OCI-LY7 (cell line): ENCODE results near the gene XRCC4.

Experiments used
- EZH2phosphoT487 ChIP-seq: fragments of 200-600 bp; sonication (generic); IDR thresholded peaks from 2 replicates; pipeline ENCODE4 v1.6.1; 2018; ENCODE audit warnings: low read depth, borderline replicate concordance, mild to moderate bottlenecking, mixed run types, antibody characterized with exemption, low read length, moderate library complexity, mixed read lengths
- TF ChIP-seq, protein P1 (sequence below): fragments of 200-600 bp; sonication (generic); conservative IDR thresholded peaks from 2 replicates; pipeline ENCODE4 v1.5.1; 2014; ENCODE audit warnings: mild to moderate bottlenecking, antibody characterized with exemption, low read length, moderate library complexity, mixed read lengths

GRCh38 chr5:83090169-83090568, 12.8 kb downstream of the XRCC4 start:
- TF ChIP-seq, protein P1, sequence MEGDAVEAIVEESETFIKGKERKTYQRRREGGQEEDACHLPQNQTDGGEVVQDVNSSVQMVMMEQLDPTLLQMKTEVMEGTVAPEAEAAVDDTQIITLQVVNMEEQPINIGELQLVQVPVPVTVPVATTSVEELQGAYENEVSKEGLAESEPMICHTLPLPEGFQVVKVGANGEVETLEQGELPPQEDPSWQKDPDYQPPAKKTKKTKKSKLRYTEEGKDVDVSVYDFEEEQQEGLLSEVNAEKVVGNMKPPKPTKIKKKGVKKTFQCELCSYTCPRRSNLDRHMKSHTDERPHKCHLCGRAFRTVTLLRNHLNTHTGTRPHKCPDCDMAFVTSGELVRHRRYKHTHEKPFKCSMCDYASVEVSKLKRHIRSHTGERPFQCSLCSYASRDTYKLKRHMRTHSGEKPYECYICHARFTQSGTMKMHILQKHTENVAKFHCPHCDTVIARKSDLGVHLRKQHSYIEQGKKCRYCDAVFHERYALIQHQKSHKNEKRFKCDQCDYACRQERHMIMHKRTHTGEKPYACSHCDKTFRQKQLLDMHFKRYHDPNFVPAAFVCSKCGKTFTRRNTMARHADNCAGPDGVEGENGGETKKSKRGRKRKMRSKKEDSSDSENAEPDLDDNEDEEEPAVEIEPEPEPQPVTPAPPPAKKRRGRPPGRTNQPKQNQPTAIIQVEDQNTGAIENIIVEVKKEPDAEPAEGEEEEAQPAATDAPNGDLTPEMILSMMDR = no peak
- TF ChIP-seq EZH2phosphoT487 = no peak
